HG03045 (cell line): Measurements from ENCODE around the gene CAMSAP3.
"Not testable (repeated sequence)": the region's sequence is repeated elsewhere in the genome, so short reads cannot be mapped to it uniquely, and the experiment has no call there.

ENCODE experiments used
- ATAC-seq: cut with Tn5 transposase; IDR thresholded peaks from one replicate; pipeline ENCODE4 v1.9.1; 2021; ENCODE audit warnings: mild to moderate bottlenecking, moderate library complexity; ENCODE audit not compliant: unreplicated experiment

The CAMSAP3 gene

DNA sequence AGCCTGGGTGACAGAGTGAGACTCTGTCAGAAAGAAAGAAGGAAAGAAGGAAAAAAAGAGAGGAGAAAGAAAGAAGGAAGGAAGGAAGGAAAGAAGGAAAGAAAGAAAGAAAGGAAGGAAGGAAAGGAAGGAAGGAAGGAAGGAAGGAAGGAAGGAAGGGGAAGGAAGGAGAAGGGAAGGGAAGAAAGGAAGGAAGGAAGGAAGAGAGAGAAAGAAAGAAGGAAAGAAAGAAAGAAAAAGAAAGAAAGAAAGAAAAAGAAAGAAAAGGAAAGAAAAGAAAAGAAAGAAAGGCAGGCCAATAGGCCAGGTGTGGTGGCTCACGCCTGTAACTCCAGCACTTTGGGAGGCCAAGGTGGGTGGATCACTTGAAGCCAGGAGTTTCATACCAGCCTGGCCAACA lies 18.2 kb upstream of the CAMSAP3 start:
- not testable (repeated sequence) for ATAC-seq

DNA sequence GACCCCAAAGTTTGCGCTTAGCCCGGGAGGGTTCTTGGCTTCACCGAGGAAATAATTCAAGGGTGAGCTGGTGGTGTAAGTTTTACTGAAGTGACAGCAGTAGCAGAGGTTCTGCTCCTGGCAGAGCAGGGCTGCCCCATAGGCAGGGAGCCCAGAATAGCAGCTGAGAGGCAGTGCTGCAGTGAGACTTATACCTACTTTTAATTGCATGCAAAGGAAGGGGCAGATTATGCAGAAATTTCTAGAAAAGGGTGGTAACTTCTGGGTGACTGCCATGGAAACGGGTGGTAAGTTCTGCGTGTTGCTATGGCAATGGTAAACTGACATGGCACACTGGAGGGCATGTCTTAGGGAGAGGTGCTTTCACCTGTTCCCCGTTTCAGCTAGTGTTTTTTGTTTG lies 17.5 kb upstream of the CAMSAP3 start:
- ATAC-seq = no peak

DNA sequence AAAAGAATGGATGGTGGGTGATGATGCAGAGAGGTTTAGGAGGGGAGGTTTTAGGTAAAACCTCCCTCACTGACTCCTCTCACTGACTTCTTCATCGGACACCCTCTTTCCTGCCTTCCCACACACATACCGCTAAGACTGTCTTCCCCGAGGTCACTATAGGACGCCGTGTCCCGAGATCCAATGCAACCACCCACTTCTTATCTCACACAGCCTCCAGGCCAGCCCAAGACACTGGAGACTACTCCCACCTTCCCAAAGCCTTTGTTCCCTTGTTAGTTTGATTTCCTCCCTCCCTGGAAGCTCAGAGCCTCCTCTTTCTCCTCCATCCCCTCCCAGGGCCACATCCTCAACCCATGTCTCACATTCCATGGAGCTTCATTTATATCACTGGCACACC lies 16.5 kb upstream of the CAMSAP3 start:
- no peak for ATAC-seq

DNA sequence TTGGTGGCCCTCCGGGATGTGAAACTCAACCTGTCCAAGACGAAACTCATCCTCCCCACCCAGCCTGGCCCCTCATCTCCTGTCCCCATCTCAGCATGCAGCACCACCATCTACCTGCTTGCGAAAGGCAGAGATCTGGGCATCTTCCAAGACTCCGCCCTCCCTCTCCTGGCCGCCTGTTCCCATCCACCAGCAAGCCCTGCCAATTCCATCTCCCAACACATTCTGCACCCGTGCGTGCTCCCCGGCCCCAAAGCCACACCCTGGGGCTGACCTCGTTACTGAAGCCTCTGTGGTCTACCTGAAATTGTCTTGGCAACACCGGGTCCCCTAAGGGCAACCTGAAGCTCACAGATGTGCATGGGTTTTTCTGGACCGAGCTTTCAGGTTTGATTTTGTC lies 13.2 kb upstream of the CAMSAP3 start:
- no peak for ATAC-seq

DNA sequence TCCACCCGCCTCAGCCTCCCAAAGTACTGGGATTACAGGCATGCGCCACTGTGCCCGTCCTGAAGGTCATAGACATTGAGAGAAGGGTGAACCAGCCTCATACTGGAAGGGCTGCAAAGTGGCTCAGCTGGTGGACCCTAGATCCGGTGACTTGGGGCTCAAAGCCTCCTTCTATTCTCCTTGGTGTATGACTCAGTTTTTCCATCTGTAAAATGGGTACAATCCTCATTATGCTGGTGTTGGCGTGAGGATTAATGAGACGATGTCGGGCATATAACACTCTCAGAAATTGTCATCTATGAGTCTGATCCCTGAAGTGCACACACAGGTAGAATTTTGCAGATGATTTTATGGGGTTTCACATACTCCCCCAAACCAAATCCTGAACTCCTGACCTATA lies 5.8 kb upstream of the CAMSAP3 start:
- no peak for ATAC-seq

DNA sequence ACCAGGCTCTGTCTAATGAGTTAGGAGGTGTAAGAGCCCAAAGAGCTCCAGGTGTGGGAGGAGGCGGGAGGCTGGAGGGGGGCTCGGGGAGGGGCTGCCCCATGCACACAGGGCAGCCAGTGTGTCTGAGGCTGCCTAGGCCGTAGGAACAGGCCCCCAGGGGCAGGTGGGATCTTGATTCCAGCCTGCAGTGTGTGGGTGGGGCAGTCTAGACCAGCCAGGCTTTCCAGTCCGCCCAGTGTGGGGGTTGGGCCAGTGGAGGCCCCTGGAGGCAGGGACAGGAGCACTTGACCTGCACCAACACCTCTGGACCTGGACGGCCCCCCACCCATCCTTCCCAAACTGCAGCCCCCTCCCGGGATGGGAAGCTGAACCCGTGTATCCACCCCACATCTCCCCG lies 5.4 kb upstream of the CAMSAP3 start:
- no peak for ATAC-seq

DNA sequence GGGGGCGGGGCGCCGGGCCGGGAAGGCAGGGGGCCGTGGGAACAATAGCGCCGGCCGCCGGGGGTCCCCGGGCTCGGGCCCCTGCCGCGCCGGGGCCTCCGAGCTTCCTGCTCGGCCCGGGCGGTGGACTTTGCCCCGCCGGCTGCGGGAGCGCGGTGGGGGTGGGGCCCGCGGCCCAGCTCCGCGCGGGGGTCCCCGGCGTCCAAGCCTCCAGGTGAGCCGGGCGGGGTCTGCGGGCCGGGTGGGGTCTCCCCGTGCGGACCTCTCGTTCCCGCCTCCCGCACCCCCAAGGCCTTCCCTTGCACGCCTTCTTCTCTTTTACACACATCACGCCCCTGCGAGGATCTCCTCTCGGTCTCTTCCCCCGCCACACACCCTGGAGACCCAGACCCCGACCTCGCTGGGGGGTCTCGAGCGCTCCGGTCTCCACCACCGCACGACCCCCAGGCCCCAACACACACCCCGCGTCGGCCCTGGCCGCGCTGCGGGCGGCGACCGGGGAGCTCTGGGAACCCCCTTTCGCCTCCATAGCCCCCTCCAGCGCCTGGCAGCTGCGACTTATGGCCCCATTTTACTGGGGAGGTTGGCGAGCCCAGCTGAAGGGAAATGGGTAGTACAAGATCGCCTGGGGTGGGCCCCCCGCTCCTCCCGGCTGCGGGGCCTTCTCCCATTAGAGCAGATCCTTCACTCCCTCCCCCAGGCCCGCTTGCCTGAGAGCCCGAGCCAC lies 711 bp downstream of the CAMSAP3 start:
- ATAC-seq = no peak

DNA sequence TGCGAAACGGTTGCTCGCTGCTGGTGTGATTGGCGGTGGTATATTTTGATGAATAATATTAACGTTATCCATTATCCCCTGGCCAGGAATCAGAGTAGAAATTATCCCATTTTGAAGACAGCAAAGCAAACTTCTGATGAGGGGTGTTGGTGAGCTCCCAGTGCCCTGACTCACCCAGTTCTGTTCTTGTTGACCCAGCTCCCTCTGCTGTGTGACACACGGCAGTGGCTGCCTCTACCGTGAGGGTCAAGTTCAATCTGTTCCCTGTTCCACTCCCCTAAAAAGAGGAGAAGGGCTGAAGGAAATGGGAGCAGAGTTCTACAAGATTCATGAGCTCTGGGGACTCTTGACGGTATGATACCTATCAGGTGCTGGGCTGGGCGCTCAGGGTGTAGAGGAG lies 2.0 kb downstream of the CAMSAP3 start:
- no peak for ATAC-seq

DNA sequence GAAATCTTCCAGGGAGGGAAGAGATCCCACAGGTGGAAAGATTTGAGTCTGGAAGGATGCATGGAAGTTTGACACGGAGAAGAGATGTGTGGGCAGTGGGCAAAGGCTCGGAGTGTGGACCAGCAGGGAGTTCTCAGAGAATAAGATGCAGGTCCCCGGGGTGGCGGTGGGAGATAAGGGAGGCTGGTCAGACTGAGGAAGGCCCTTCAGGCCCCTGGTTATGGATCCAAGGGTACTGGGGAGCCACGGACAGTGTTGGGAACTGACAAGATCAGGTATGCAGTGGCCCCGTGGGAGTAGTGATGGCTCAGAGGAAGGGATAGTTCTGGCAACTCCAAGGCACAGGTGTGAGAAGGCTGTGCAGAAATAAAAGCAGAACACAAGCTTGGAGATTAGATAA lies 2.5 kb downstream of the CAMSAP3 start:
- ATAC-seq = no peak

DNA sequence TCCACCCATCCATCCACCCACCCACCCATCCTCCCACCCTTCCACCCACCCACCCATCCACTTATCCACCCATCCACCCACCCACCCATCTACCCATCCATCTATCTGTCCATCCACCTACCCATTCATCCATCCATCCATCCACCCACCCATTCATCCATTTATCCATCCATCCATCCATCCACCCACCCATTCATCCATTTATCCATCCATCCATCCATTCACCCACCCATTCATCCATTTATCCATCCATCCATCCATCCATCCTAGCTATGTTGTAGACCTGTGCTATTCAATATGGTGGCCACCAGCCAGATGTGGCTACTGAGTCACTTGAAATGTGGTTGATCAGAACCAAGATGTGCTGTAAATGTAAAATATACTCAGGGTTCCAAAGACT lies 5.1 kb downstream of the CAMSAP3 start:
- no peak for ATAC-seq

DNA sequence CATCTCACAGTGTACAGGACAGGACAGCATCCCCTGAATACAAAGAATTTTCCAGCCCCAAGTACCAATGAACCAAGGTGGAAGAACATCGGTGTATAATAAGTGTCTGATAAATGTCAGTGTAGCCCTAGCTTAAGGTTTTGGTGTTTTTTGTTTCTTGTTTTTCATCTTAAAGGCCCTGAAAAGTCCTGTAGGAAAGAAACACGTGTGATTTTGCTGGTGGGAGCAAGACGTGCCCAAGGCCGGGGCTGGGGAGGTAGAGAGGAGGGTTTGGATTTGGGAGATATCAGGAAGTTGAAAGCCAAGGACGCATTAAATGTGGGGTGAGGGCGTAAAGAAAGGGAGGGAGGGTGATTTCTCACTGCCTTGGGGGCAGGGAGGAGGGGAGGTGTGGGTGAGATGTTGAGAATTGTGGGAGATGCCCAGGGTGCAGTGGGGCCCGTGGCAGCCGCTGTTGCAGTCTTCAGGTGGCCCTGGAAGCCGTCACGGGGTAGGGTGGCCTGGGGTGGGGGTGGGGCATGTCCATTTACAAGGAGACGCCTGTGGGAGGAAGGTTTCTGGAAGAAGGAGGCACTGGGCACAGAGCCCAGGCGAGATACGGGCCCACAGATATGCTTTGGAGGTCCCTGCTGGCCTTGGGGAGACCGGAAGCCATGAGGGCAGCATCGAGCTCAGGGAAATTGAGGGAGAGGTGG lies 6.7 kb downstream of the CAMSAP3 start:
- no peak for ATAC-seq

DNA sequence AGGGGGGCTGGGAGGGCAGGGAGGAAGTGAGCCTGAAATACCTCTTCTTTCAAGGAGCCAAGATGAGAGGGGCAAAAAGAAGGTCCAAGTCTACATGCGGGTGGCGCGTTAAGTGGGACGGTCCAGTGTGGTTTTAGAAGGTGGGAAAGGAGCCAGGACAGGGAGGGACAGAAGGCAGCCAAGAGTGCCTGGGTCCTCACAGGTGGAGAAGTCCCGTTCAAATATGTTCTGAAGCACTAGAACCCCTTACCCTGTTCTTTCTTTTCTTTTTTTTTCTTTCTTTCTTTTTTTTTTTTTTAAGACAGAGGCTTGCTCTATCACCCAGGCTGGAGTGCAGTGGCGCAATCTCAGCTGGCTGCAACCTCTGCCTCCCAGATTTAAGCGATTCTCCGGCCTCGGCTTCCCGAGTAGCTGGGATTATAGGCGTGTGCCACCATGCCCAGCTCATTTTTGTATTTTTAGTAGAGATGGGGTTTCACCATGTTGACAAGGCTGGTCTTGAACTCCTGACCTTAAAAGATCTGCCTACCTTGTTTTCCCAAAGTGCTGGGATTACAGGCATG lies 7.4 kb downstream of the CAMSAP3 start:
- no peak for ATAC-seq

DNA sequence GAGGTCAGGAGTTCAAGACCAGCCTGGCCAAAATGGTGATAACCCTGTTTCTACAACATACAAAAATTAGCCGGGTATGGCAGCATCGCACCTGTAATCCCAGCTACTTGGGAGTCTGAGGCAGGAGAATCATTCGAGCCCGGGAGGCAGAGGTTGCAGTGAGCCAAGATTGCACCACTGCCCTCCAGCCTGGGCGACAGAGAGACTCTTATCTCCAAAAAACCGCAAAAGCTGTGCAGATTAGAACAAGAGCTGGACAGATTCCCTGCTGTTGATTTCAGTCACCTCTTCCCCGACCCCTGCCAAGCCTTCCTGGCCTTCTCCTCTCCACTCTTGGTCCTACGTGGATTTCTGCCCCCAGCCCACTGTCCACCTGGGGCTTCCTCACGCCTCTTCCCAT lies 8.3 kb downstream of the CAMSAP3 start:
- no peak for ATAC-seq

DNA sequence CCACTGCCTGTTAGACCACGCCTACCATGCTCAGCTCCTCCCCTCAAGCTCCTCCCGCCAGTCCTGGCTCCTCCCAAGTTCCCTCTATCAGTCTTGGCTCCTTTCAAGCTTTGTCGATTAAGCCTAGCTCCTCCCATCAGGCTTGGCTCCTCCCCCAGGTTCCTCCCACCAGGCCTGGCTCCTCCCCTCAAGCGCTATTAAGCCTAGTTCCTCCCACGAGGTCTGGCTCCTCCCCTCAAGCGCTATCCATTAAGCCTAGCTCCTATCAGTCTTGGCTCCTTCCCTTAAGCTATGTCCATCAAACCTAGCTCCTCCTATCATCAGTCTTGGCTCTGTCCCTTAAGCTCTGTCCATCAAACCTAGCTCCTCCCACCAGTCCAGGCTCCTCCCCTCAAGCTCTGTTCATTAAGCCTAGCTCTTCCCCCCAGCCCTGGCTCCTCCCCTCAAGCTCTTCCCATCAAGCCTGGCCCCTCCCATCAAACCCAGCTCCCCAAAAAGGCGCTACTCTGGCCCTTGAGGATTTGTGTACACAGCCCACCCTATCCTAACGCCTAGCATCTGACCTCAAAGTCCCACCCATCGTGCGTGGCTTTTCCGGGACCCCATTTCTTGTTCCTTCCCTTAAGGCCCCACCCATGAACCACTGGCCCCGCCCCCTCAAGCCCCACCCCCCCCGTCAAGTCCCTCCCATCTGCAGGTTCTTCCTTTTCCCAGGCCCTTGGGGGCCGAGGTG lies 10.0 kb downstream of the CAMSAP3 start:
- no peak for ATAC-seq

DNA sequence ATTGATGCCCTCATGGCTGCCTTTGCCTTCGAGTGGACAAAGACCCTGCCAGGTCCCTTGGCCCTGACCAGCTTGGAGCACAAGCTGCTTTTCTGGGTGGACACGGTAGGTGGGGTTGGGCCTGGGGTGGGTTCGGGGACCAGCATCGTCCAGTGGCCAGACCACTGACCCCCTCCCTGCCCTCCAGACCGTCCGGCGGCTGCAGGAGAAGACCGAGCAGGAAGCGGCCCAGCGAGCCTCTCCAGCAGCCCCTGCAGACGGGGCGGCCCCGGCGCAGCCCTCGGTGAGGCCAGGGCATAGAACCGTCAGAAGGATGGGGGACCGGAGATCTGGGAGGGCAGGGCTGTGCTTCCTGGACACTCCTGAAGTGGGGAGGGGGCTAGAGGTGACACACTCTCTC lies 10.6 kb downstream of the CAMSAP3 start:
- ATAC-seq = no peak

DNA sequence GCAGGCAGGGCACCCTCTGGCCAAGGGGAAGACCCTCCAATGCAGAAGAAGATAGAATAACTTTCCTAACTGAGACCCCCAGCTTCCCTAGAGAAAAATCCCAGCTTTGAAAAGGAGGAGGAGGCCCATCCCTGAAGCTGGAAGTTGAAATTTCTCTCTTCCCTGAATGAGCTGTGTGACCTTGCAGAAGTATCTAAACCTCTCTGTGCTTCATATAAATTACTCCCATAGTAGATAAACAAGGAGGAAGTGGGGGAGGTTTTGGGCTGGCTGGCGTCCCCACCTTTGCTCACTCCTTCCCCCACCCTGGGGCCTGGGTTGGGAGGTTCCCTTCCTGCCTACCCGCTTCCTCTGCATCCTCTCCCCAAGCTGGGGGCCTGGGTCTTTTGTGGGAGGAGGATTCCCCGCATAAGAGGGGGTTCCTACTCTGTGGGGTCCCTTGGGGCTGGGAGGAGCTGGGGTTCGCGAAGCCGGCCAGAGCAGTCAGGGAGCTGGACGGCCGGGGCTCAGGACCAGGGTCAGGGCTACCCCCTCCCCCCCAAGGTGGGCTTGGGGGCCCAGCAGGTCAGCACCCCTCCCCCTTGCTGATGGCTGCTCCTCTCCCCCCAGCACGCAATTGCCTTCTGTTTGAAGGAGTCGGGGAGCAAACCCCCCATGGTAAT lies 11.7 kb downstream of the CAMSAP3 start:
- no peak for ATAC-seq

DNA sequence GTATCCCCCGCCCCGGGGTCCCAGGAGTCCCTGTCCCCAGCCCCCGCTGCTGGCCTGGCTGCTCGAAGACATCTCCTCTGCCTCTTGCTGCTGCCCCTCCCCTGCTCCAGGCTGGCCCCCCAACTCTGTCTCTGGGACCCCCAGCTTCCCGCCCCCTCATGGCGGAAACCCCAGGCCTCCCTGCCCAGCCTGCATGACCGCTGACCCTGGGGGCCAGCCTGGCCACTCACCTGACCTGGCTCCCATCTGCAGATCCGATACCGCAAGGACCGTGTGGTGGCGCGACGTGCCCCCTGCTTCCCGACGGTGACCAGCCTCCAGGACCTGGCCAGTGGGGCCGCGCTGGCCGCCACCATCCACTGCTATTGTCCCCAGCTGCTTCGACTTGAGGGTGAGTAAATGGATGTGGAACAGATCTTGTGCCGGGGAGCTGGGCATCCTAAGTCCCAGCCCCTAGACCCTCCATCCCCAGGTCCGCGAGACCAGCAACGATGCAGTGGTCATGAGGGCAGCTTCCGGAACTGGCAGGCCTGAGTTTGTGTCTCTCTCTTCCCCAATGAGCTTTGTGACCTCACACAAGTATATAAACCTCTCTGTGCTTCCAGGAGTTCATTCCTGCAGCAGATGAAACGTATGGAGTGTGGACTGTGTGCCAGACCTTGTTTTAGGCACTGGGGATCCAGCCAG lies 12.4 kb downstream of the CAMSAP3 start:
- ATAC-seq = no peak

DNA sequence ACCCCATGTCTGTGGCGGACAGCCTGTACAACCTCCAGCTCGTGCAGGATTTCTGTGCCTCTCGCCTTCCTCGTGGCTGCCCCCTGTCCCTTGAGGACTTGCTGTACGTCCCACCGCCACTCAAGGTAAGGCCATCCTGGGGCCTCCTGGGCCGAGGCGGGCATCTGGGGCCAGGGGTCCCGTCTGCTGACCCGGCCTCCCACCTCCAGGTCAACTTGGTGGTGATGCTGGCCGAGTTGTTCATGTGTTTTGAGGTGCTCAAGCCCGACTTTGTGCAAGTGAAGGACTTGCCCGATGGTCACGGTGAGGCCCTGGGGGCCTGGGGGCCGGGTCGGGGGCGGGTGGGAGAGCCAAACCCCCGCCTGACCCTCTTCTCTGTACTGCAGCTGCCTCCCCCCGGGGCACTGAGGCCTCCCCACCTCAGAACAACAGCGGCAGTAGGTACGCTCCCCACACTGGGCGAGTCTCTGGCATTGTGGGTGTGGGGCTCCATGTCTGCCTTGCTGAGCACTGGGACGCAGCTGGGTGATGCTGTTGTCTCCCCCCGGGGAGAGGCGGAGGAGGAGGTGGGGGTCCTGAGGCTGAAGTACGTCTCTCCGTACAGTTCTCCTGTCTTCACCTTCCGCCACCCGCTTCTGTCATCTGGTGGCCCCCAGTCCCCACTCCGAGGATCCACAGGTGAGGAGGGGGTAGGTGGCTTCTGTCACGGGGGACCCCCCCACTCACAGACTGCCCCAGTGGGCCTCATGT lies 15.0 kb downstream of the CAMSAP3 start:
- ATAC-seq = no peak

DNA sequence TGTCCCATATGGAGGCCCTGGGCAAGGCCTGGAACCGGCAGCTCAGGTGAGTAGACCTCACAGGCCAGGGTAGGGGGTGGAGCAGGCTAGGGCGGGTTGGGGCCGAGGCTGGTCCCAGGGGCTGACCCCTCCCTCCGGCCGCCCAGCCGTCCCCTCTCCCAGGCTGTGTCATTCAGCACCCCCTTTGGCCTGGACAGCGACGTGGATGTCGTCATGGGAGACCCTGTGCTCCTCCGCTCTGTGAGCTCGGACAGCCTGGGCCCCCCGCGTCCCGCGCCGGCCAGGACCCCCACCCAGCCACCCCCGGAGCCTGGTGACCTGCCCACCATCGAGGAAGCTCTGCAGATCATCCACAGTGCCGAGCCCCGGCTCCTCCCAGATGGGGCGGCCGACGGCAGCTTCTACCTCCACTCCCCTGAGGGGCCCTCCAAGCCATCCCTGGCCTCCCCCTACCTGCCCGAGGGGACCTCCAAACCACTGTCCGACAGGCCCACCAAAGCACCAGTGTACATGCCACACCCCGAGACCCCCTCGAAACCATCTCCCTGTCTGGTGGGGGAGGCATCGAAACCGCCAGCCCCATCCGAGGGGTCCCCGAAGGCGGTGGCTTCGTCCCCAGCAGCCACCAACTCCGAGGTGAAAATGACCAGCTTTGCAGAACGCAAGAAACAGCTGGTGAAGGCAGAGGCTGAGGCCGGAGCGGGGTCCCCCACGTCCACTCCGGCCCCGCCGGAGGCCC lies 16.0 kb downstream of the CAMSAP3 start:
- no peak for ATAC-seq
